Keratinocyte (primary cell): Measurements from ENCODE around the gene SH3PXD2A. TPM values are rescaled to one million over a fixed set of nuclear protein-coding genes. Genes with fewer than 3 reads are reported as not detected.

Experiments used
- DNase-seq: peaks from one replicate; pipeline ENCODE4 v3.0.0-alpha.2; 2011; ENCODE audit warnings: low read depth, missing footprints, low spot score
- FAIRE-seq: peaks from 2 replicates; lab custom pipeline; 2011; peaks lifted over from hg19 to GRCh38; lab: Jason Lieb, UNC
- H2AFZ ChIP-seq: 2 replicates; pipeline ENCODE4 v1.6.0; 2012; ENCODE audit warnings: low read length, control low read depth, inconsistent platforms; ENCODE audit not compliant: control insufficient read depth
- H3K27ac ChIP-seq: 2 replicates; pipeline ENCODE4 v1.5.1; 2011; ENCODE audit warnings: low read length; ENCODE audit not compliant: control insufficient read depth, insufficient read depth
- H3K27me3 ChIP-seq: 3 replicates; pipeline ENCODE4 v1.6.0; 2011; ENCODE audit warnings: low read length; ENCODE audit not compliant: control insufficient read depth, insufficient read depth; ENCODE audit errors: extremely low read depth
- H3K36me3 ChIP-seq, 2 experiments: 2 replicates in 1 of 2; 3 replicates in 1 of 2; pipeline ENCODE4 v1.5.1; 2011; ENCODE audit warnings: low read length in 2 of 2, mild to moderate bottlenecking in 1 of 2; ENCODE audit not compliant: control insufficient read depth in 2 of 2, insufficient read depth in 2 of 2; ENCODE audit errors: extremely low read depth in 1 of 2
- H3K4me1 ChIP-seq: 3 replicates; pipeline ENCODE4 v1.5.1; 2011; ENCODE audit warnings: low read length; ENCODE audit not compliant: control insufficient read depth, insufficient read depth; ENCODE audit errors: extremely low read depth
- H3K4me2 ChIP-seq: 3 replicates; pipeline ENCODE4 v1.6.0; 2011; ENCODE audit warnings: low read depth, low read length; ENCODE audit not compliant: control insufficient read depth, insufficient read depth; ENCODE audit errors: extremely low read depth
- H3K4me3 ChIP-seq, 3 experiments: fragments of 200-600 bp in 1 of 3; sonication (generic) in 1 of 3; 2 replicates in 2 of 3; 3 replicates in 1 of 3; pipeline ENCODE4 v1.5.1; 2011 to 2016; ENCODE audit warnings: low read length in 3 of 3, mild to moderate bottlenecking in 3 of 3, control low read depth in 2 of 3, inconsistent platforms in 1 of 3, low read depth in 1 of 3, mixed read lengths in 1 of 3, mixed run types in 1 of 3, moderate library complexity in 1 of 3; ENCODE audit not compliant: control insufficient read depth in 2 of 3, insufficient read depth in 2 of 3; ENCODE audit errors: extremely low read depth in 1 of 3
- H3K79me2 ChIP-seq: 2 replicates; pipeline ENCODE4 v1.6.0; 2012; ENCODE audit warnings: low read length; ENCODE audit not compliant: control insufficient read depth, insufficient read depth
- H3K9ac ChIP-seq: 3 replicates; pipeline ENCODE4 v1.6.0; 2011; ENCODE audit warnings: low read length; ENCODE audit not compliant: control insufficient read depth, insufficient read depth; ENCODE audit errors: extremely low read depth
- H3K9me1 ChIP-seq: 3 replicates; pipeline ENCODE4 v1.6.0; 2011; ENCODE audit warnings: low read length; ENCODE audit not compliant: control insufficient read depth, insufficient read depth; ENCODE audit errors: extremely low read depth
- H3K9me3 ChIP-seq: 2 replicates; pipeline ENCODE4 v1.5.1; 2012; ENCODE audit warnings: low read depth, low read length; ENCODE audit not compliant: control insufficient read depth
- H4K20me1 ChIP-seq: 3 replicates; pipeline ENCODE4 v1.6.0; 2011; ENCODE audit warnings: low read length; ENCODE audit not compliant: control insufficient read depth, insufficient read depth; ENCODE audit errors: extremely low read depth
- EZH2 ChIP-seq: IDR thresholded peaks from one replicate; pipeline ENCODE4 v1.6.1; 2012; ENCODE audit warnings: inconsistent platforms, mild to moderate bottlenecking, low read length, moderate library complexity
- dilution Hi-C: fragments of 300-500 bp; cut with MboI; formaldehyde crosslinking; loops from one replicate; pipeline ENCODE4 v1.7.0; 2020; ENCODE audit warnings: low sequenced_read_pairs; ENCODE audit not compliant: extremely low pct_ligation_motif_present
- polyA plus RNA-seq, 5 experiments: library from polyadenylated mRNA; depleted of rRNA in 3 of 5; stranded (reverse) in 3 of 5; stranded (forward) in 1 of 5; unstranded in 1 of 5; fragments of >200 nt; gene quantifications; 1 replicate in 1 of 5; 2 replicates in 3 of 5; 3 replicates in 1 of 5; pipeline versions ENCODE4 v1.2.1 to v1.2.3, GENCODE V29; 2011 to 2012; ENCODE audit warnings: missing spikeins in 2 of 5, low read depth in 1 of 5, low replicate concordance in 1 of 5
- TF ChIP-seq, protein P1 (sequence below), 3 experiments: IDR thresholded peaks in 1 of 3; conservative IDR thresholded peaks in 1 of 3; optimal IDR thresholded peaks in 1 of 3; 2 replicates in 2 of 3; 3 replicates in 1 of 3; pipeline versions ENCODE3 to v1.5.1; 2011; ENCODE audit warnings: low read length in 3 of 3, mild to moderate bottlenecking in 3 of 3, moderate library complexity in 2 of 3, control low read depth in 1 of 3, inconsistent platforms in 1 of 3; ENCODE audit not compliant: insufficient read depth in 2 of 3; ENCODE audit errors: extremely low read depth in 1 of 3

The SH3PXD2A gene
- polyA plus RNA-seq, 1 donor (not counting 4 experiments of a cell fraction or from before 2014, with no cell fraction given), result 33.9 TPM

DNA sequence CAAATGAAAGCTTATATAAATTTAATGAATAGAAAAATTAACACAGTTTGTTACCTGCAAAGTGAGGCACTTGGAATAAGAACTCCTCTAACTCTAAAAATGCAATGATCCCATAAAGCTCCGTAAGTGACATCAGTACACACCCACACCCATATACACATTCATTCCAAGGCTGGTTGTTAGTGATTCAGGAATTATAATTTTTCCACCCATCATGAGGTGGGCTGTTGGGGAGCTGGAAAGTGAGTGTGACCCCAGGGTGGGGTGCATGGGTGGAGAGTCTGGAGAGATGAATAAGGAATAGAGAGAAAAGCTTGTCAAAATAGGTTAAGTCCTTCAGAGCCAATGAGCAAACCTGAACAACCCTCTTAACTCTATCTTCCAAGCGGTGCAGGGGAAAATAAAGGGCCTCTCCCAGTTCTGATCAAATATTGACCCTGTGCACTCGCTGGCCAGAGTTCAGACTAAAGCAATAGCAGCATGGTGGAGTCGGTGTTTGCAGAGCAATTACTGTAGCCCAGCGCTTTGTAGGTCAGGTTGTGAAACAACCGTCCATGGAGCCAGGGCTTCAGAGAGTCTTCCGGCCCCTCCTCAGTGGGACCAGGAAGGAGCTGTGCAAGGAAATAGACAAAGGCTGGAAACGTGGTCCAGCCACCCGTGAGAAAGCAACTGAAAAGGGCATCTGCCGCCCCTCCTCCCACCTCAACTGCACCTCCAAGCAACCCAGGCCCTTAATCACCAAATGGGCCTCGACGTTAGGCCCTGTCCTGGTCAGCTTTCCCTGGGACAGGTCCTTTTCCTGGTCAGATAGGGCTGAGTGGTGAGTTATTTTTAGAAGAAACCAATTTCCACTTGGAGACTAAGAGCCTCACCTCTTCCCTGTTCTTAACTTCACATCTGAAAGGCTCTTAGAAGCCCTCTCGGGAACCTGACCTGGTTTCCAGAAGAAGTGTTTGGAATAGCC is 61.2 kb downstream of the SH3PXD2A start:
- peaks cover 33 to 62% of the 10 kb centered on the region in 2 experiments for H3K36me3 ChIP-seq
- DNase-seq (no peak), FAIRE-seq (no peak)
- H3K27ac ChIP-seq, result peak overlapping the region; percentile 15
- H3K4me2 ChIP-seq, result no peak overlapping the region
- TF ChIP-seq, protein P1, sequence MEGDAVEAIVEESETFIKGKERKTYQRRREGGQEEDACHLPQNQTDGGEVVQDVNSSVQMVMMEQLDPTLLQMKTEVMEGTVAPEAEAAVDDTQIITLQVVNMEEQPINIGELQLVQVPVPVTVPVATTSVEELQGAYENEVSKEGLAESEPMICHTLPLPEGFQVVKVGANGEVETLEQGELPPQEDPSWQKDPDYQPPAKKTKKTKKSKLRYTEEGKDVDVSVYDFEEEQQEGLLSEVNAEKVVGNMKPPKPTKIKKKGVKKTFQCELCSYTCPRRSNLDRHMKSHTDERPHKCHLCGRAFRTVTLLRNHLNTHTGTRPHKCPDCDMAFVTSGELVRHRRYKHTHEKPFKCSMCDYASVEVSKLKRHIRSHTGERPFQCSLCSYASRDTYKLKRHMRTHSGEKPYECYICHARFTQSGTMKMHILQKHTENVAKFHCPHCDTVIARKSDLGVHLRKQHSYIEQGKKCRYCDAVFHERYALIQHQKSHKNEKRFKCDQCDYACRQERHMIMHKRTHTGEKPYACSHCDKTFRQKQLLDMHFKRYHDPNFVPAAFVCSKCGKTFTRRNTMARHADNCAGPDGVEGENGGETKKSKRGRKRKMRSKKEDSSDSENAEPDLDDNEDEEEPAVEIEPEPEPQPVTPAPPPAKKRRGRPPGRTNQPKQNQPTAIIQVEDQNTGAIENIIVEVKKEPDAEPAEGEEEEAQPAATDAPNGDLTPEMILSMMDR (optimal IDR thresholded peaks at IDR 0.05 in 1 of 3, IDR thresholded peaks at IDR 0.05 in 1 of 3, conservative IDR thresholded peaks at IDR 0.05 in 1 of 3; ENCODE audit: extremely low read depth in 1 of 3, insufficient read depth in 2 of 3, low read length in 3 of 3), result no peak
- no peak for TF ChIP-seq EZH2
- H3K27me3 ChIP-seq, result no peaks in the 10 kb centered on the region
- H3K9me1 ChIP-seq, result peaks cover 14% of the 10 kb centered on the region
- no peak overlapping the region for H3K9ac ChIP-seq
- dilution Hi-C loops, result no loop called here
- H4K20me1 ChIP-seq, result no peaks in the 10 kb centered on the region
- H2AFZ ChIP-seq, result no peak overlapping the region
- H3K4me3 ChIP-seq, result no peak overlapping the region
- no peaks in the 10 kb centered on the region for H3K9me3 ChIP-seq
- peaks cover 82% of the 10 kb centered on the region for H3K79me2 ChIP-seq
- H3K4me1 ChIP-seq, result peaks cover 59% of the 10 kb centered on the region

DNA sequence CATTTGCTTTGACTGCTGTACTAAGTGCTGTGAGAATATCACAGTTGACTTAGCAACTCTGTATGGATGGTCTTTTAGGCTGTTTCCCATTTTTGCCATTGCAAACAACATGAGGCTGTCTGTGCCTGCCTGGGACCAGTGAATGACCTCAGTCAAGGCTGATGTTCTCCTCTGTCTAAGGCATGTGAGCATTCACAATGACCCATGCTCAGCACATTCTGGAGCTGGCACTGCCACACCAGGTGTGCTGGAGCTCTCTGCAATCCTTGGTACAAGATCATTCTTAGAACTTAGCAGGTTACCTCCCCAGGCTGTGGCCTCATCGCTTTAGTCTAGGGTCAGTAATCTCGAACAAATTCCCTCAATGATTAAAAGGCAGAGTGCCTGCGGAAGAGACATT is 61.9 kb downstream of the SH3PXD2A start:
- no peak overlapping the region for H3K9ac ChIP-seq
- TF ChIP-seq, protein P1 (optimal IDR thresholded peaks at IDR 0.05 in 1 of 3, IDR thresholded peaks at IDR 0.05 in 1 of 3, conservative IDR thresholded peaks at IDR 0.05 in 1 of 3; ENCODE audit: extremely low read depth in 1 of 3, insufficient read depth in 2 of 3, low read length in 3 of 3), result no peak
- peaks cover 60% of the 10 kb centered on the region for H3K4me1 ChIP-seq
- FAIRE-seq, result no peak
- H3K79me2 ChIP-seq, result peaks cover 80% of the 10 kb centered on the region
- no peak overlapping the region for H3K4me2 ChIP-seq
- dilution Hi-C loops, result no loop called here
- H4K20me1 ChIP-seq, result no peaks in the 10 kb centered on the region
- H3K27me3 ChIP-seq, result no peaks in the 10 kb centered on the region
- H3K9me1 ChIP-seq, result peaks cover 14% of the 10 kb centered on the region
- peaks cover 30 to 61% of the 10 kb centered on the region in 2 experiments for H3K36me3 ChIP-seq
- H3K9me3 ChIP-seq, result no peaks in the 10 kb centered on the region
- no peak overlapping the region for H2AFZ ChIP-seq
- H3K27ac ChIP-seq, result peak overlapping the region; percentile 15
- H3K4me3 ChIP-seq, result no peak overlapping the region
- DNase-seq, result no peak
